HEK293T (cell line): ENCODE data around the gene CD99.

Source experiments
- ARNT ChIP-seq: fragments of 450-650 bp; IDR thresholded peaks from 2 replicates; pipeline ENCODE4 v1.6.1; 2017; ENCODE audit warnings: mild to moderate bottlenecking
- BHLHE40 ChIP-seq: fragments of 450-650 bp; IDR thresholded peaks from 2 replicates; pipeline ENCODE4 v1.6.1; 2016; ENCODE audit warnings: mild to moderate bottlenecking, moderate library complexity, borderline replicate concordance
- FOXK2 ChIP-seq: fragments of 450-650 bp; IDR thresholded peaks from 2 replicates; pipeline ENCODE4 v1.6.1; 2016; ENCODE audit warnings: mild to moderate bottlenecking
- SP1 ChIP-seq: fragments of 450-650 bp; IDR thresholded peaks from 2 replicates; pipeline ENCODE4 v1.6.1; 2017
- TARDBP ChIP-seq: fragments of 450-650 bp; IDR thresholded peaks from 2 replicates; pipeline ENCODE4 v1.6.1; 2016

DNA sequence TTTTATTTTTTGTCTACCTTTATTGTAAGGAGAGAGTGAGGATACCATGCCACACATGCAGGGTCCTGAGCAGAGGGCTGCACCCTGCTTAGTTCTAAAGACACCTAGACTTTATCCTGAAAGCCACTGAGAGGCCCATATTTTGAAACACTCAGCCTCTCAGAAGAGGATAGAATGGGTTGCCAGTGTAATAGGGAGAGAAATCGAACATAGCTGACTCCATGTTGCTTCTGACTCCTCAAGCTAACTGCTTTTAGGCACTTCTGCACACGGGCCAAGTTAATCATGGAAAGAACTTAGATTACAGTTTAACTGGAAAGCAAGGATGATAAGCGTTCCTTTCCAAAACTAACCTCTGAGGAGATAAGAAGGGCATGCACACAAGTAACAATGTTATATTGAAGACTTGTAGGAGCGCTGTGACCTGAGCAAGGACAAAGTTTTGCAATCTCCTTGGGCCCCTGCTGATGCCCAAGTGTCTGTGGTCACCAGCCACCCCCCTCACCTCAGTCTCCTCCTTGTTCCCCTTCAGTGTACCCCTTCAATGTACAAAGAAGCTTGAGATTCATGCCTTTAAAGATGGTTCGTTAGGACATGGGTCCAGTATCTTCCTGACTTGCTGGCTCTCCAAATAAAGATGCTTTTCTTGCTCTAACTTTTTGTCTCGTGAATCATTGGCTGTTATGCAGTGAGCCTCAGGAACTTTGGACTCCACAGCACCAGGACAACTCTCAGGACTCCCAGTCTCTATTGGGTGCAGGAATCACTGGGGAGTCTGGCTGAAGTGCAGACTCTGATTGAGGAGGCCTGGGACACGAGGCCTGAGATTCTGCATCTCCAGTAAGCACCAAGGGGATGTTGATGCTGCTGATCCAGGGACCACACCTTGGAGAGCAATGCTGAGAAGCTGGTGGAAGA is 25.4 kb upstream of the CD99 start:
- TF ChIP-seq BHLHE40 (no peak), TARDBP (no peak), ARNT (no peak), SP1 (no peak), FOXK2 (no peak)
